HG02678 (cell line): Measurements from ENCODE around the gene RALGDS.

Experiments
- ATAC-seq: cut with Tn5 transposase; IDR thresholded peaks from one replicate; pipeline ENCODE4 v1.9.1; 2021; ENCODE audit warnings: mild to moderate bottlenecking, moderate library complexity; ENCODE audit not compliant: unreplicated experiment

The RALGDS gene

DNA sequence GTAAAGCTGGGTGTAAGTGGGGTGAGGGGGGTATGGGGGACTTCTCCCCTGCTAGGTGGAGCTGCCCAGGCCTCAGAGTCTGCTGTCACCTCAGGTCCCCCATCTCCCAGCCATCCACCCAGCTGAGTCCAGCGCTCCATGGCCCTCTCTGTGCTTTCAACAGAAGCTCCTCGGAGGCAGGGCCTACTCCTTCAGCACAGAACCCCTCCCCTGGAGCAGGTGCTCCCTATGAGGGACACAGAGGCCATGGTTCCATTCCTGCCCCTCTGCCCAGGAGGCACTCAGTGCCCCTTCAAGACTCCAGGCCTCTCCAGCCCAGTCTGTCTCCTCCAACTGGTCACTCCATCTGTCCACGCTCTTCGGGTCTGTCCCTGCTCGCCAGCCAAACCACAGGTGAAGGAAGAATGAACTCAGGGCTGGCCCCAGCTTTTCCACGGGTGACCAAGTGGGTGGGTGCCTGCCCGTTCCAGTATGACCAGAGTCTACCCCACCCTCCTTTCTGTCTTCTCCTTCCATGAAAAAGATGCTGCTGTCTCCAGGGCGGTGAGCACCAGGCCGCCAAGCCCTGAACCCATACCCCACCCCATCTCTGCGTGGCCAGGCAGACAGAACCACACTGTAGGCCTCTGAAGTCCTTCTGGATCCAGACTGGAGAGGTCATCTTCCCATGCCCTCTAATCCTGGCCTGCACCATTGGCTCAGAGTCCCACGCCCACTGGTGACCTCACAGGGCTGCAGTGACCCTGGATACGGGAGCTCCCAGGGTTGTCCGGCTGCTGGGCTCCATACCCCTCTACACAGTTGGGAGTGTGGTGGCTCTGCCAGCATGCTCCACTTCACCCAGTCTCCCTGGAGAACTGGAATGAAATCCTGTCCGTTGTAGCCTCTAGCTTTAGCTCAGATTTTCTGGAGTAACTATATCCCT is 30.8 kb upstream of the RALGDS start:
- ATAC-seq: no peak

- ATAC-seq: no peak
These were observed 30.0 kb upstream of the RALGDS start for GRCh38 chr9:133151041-133151440.

GRCh38 chr9:133149130-133150015 is 28.3 kb upstream of the RALGDS start:
- ATAC-seq: peak; percentile 67

GRCh38 chr9:133148199-133149129 is 27.4 kb upstream of the RALGDS start:
- no peak for ATAC-seq

DNA sequence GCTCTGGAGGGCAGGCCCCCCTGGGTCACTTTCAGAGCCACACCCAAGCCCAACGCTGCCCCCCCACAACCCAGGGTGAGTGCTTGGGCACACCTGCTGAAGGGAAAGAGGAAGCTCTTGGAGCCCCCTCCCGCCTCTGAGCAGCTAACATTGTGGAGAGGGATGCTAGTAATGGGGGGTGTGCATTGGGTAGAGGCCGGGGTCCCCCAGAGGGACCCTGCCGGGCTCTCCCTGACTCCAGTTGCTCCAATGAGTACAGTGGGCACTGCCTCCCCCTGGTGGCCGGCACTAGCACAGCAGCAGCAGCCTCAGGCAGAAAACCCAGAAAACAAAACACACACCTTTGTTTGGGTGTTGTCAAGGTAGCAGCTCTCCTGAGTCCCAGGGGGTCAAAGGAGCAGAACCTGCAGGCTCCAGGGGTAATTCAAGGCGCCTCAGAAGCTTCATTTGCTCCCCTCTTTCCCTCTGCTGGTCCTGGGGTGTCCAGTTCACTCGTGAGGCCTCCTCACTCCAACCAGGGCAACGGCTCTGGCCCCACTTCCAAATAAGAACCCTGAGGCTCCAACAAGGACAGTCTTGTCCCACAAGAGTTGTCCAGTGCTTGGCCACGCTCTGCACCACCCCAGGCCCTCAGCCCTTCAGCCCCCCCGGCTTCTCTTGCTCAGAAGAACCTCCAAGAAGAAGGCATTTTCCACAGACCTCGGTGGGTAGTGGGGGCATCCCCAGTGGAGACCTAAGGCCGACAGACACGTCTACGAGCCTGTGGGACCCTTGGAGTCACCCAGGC is 26.6 kb upstream of the RALGDS start:
- ATAC-seq: no peak

- no peak for ATAC-seq
These were observed 25.8 kb upstream of the RALGDS start for GRCh38 chr9:133146746-133147411.

DNA sequence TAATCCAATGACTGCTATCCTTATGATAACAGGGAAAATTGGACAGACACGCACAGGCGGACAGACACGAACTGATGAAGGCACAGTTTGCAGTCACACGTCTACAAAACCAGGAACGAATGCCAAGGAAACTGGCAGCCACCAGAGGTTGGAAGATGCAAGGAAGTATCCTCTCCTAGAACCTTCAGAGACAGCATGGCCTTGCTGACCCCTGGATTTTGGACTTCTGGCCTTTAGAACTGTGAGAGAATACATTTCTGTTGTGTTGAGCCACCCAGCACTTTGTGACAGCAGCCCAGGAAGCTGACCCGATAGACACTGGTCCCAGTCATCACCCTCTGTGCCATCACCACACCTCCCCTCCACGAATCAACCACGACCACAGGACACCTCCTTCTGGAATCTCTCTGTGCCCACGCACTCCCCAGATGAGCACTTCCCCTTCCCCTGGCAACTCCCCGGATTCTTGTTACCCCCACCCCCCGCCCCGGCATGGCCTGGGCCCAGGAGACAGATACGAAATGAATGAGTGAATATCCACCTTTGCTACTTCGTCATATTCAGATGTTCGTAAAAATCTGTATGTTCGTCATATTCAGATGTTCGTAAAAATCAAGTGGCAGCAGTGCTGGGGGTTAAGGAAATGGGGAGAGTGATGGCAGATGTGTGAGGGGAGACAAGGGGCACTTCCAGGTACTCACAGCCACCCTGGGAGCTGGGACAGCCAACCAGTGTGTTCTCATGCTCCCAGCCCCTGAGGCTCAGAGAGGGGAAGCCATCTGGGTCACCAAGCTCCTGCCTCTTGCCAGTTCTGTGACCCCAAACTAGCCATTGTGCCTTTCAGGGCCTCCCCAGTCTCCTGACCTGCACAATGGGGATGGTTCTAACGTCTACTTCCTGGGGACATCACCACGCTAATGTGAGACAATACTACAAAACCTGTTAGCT is 24.1 kb upstream of the RALGDS start:
- ATAC-seq: no peak

- ATAC-seq: peak; percentile 51
These were observed 23.3 kb upstream of the RALGDS start for GRCh38 chr9:133144142-133144903.

DNA sequence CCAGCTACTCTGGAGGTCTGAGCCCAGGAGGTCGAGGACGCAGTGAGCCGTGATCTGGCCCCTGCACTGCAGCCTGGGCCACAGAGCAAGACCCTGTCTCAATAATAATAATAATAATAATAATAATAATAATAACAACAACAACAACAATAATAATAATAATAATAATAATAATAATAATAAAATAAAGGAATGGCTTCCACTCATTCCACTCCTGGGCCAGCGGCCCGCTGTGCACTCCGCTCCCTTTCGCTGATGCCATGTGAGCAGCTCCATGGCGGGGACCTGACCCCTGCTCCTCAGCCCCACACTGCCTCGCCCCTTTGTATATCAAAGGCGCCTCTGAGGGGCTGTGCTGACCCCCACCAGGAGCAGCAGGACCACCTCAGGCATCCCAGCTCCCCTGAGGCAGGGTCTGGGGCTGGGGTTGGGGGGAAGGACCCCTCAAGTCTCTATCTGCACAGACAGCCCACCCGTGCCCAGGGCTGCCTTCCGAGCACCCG is 22.6 kb upstream of the RALGDS start:
- no peak for ATAC-seq

- no peak for ATAC-seq
These were observed 21.9 kb upstream of the RALGDS start for GRCh38 chr9:133142684-133143622.

GRCh38 chr9:133141833-133142595 is 21.0 kb upstream of the RALGDS start:
- no peak for ATAC-seq

GRCh38 chr9:133140606-133141005 is 19.6 kb upstream of the RALGDS start:
- ATAC-seq: no peak

GRCh38 chr9:133140174-133140505 is 19.1 kb upstream of the RALGDS start:
- no peak for ATAC-seq

DNA sequence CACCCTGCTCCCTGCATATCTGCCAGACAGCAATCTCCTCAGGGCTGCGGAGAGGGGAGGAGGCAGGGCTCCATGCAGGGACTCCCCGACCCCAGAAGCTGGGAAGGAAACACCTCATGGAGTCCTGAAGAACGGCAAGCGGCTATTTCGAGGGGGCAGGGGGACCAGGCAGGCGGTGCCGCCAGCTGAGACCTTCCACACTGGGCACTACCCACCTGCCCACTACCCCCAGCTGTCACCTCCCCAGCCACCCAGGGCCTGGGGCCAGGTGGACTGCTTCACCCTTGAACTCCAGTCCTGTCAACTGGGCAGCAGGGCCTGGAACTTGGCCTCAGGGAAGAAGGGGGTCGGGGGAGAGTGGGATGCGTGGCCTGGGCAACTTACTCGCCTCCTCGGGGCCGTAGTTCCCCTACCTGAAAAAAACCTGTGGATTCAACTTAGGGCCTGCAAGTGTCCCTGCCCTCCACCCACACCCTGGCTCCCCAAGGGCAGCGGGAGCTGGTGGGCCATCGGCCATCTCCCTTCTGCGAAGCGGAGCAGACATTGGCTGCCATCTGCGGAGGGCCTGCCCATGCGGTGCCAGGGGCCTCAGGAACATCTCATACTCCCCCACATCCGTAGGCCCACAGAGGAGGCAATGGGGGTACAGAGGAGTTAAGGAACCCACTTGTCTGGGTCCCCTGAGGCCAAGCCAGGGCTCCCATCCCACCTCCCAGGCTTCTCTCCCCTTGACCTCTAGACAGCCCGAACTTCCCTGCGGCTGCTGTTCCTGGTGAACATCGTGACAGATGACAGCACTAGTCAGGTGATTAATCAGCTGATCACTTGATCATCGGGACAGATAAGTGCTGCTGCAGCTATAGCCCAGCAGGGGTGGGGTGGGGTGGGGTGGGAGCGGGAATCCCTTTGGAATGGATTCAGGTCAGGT is 18.5 kb upstream of the RALGDS start:
- ATAC-seq: no peak
